ENCODE measurements around the gene ERCC4.

ERCC4 gene

GRCh38 chr16:13919683-13920509, at the start of gene ERCC4:
Gene ERCC4, plus strand, starts transcription at chr16:13920154. Its CDS starts 12 bp downstream, at chr16:13920166.
- H3K4me3 ChIP-seq (ENCODE audit: low read length): peak within 1 kb of the TSS; percentile 92
- TF ChIP-seq, protein P1, sequence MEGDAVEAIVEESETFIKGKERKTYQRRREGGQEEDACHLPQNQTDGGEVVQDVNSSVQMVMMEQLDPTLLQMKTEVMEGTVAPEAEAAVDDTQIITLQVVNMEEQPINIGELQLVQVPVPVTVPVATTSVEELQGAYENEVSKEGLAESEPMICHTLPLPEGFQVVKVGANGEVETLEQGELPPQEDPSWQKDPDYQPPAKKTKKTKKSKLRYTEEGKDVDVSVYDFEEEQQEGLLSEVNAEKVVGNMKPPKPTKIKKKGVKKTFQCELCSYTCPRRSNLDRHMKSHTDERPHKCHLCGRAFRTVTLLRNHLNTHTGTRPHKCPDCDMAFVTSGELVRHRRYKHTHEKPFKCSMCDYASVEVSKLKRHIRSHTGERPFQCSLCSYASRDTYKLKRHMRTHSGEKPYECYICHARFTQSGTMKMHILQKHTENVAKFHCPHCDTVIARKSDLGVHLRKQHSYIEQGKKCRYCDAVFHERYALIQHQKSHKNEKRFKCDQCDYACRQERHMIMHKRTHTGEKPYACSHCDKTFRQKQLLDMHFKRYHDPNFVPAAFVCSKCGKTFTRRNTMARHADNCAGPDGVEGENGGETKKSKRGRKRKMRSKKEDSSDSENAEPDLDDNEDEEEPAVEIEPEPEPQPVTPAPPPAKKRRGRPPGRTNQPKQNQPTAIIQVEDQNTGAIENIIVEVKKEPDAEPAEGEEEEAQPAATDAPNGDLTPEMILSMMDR (IDR thresholded peaks at IDR 0.05; ENCODE audit: insufficient read depth, low read depth, low read length, missing control alignments): peak; percentile 92
- DNase-seq (ENCODE audit: low read depth): peak; percentile 99

GRCh38 chr16:13873835-13874438, 46.0 kb upstream of the ERCC4 start:
- peak; percentile 27 for DNase-seq (ENCODE audit: low read depth)
- no peak overlapping the region for H3K4me3 ChIP-seq (ENCODE audit: low read length)
- TF ChIP-seq, protein P1 (IDR thresholded peaks at IDR 0.05; ENCODE audit: insufficient read depth, low read depth, low read length, missing control alignments): peak; percentile 46

DNA sequence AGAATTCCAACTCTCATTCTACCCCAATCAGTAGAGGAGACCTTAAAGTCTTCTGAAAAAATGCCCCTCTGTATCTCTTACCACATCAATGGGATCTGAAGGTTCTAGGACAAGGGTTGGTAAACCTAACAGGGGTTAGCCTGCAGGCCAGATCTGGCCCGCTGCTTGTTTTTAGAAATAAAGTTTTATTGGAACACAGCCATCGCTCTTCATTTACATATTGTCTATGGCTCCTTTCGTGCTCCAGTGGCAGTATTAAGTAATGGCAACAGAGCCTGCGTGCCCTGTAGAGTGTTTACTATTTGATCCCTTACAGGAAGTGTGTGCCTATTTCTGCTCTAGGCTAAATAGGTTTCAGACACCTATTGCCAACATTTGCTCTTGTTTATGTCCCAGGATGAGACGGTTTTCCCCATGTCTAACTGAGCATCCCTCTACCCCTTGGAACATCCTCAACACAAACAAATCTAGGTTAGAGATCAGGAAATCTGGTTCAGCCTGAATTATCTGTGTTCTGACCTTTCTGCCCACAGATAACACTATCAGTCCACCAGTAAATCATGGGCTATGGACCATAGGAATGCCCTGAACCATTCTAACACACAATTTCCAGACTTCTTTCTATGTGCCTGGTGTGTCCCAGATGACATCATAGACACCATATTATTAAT, 44.2 kb upstream of the ERCC4 start:
- H3K4me3 ChIP-seq (ENCODE audit: low read length): no peak overlapping the region
- TF ChIP-seq, protein P1 (IDR thresholded peaks at IDR 0.05; ENCODE audit: insufficient read depth, low read depth, low read length, missing control alignments): no peak
- DNase-seq (ENCODE audit: low read depth): no peak

DNA sequence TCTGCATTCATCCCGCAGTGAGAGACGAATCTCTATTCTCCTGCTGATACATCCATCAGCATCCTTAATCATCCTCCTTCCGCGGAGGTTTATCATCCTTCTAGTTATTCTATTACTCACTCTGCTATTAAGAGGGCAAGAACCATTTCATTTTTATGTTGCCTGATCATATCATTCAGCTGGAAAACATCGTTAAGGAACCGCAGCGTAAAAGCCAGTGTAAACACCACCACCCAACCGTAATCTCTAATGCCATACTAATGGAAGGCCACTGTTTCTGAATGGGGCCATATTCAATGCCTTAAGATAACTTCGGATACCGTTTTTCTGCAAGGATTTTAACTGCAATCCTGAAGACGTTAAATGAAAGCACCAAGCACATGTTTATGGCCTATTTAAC, 36.7 kb upstream of the ERCC4 start:
- DNase-seq (ENCODE audit: low read depth): no peak
- TF ChIP-seq, protein P1 (IDR thresholded peaks at IDR 0.05; ENCODE audit: insufficient read depth, low read depth, low read length, missing control alignments): no peak
- H3K4me3 ChIP-seq (ENCODE audit: low read length): no peak overlapping the region

- no peak for DNase-seq (ENCODE audit: low read depth)
- TF ChIP-seq, protein P1 (IDR thresholded peaks at IDR 0.05; ENCODE audit: insufficient read depth, low read depth, low read length, missing control alignments): no peak
- no peak overlapping the region for H3K4me3 ChIP-seq (ENCODE audit: low read length)
Measured at GRCh38 chr16:13883881-13884280, 36.1 kb upstream of the ERCC4 start.

- no peak for DNase-seq (ENCODE audit: low read depth)
Measured at GRCh38 chr16:13885700-13886099, 34.3 kb upstream of the ERCC4 start.

More at GRCh38 chr16:13885700-13886099, 34.3 kb upstream of the ERCC4 start:
- TF ChIP-seq, protein P1 (IDR thresholded peaks at IDR 0.05; ENCODE audit: insufficient read depth, low read depth, low read length, missing control alignments): no peak
- no peak overlapping the region for H3K4me3 ChIP-seq (ENCODE audit: low read length)
